ENCODE measurements around the gene PFKFB2. TPM values are rescaled to one million over a fixed set of nuclear protein-coding genes. Genes with fewer than 3 reads are reported as not detected.

The PFKFB2 gene
- total and polyA plus RNA-seq, 2 of the 8 experiments (the other 6 are each of a cell fraction or from before 2014, with no cell fraction given): 6.7 to 19.1 TPM

GRCh38 chr1:207129053-207129452 lies 76.0 kb downstream of the PFKFB2 start:
- Histone ChIP-seq H3K4me2 (ENCODE audit: insufficient read depth in 1 of 2, low read depth in 2 of 2, low read length in 2 of 2) (no peak overlapping the region), H2BK5ac (ENCODE audit: low read depth, low read length) (no peak overlapping the region), H4K91ac (replicated peaks; ENCODE audit: insufficient read length, low read length) (no peak overlapping the region), H3K79me1 (ENCODE audit: low read depth, low read length) (no peaks in the 10 kb centered on the region), H3K18ac (ENCODE audit: extremely low read depth, low read length) (no peak overlapping the region), H3K27ac (ENCODE audit: low read depth, low read length) (no peak overlapping the region), H3K4me3 (ENCODE audit: extremely low read depth in 1 of 4, insufficient read depth in 2 of 4, low read depth in 3 of 4, low read length in 4 of 4) (no peak overlapping the region), H3K23me2 (ENCODE audit: low read depth, low read length) (no peaks in the 10 kb centered on the region), H2AK5ac (ENCODE audit: low read depth, low read length) (no peak overlapping the region), H2BK15ac (ENCODE audit: low read length) (no peak overlapping the region), H3K4me1 (replicated peaks in 1 of 4; ENCODE audit: control insufficient read depth in 3 of 4, insufficient read depth in 4 of 4, low read length in 3 of 4) (no peaks in the 10 kb centered on the region), H4K20me1 (replicated peaks in 1 of 2; ENCODE audit: control insufficient read depth in 1 of 2, insufficient read depth in 2 of 2, low read length in 2 of 2) (no peaks in the 10 kb centered on the region), H3K14ac (ENCODE audit: insufficient read length) (no peak overlapping the region), H2AFZ (ENCODE audit: low read length) (no peak overlapping the region), H3K27me3 (replicated peaks in 1 of 4; ENCODE audit: control insufficient read depth in 3 of 4, extremely low read depth in 1 of 4, insufficient read depth in 3 of 4, low read length in 3 of 4) (no peaks in the 10 kb centered on the region), H2BK12ac (ENCODE audit: low read depth, low read length) (no peak overlapping the region), H2BK20ac (ENCODE audit: low read length) (no peak overlapping the region), H3K36me3 (ENCODE audit: control insufficient read depth in 2 of 4, insufficient read depth in 4 of 4, low read length in 3 of 4) (no peaks in the 10 kb centered on the region), H3K9ac (replicated peaks in 1 of 4; ENCODE audit: extremely low read depth in 1 of 4, low read depth in 3 of 4, low read length in 3 of 4) (no peak overlapping the region), H4K8ac (ENCODE audit: extremely low read depth, insufficient read depth, low read length) (no peak overlapping the region), H3K4ac (replicated peaks; ENCODE audit: insufficient read length, low read depth, low read length) (no peak overlapping the region), H2BK120ac (replicated peaks; ENCODE audit: low read depth, low read length) (no peak overlapping the region), H3K56ac (replicated peaks; ENCODE audit: insufficient read length, low read depth, low read length) (no peak overlapping the region), H3K23ac (ENCODE audit: insufficient read length) (no peak overlapping the region), H4K5ac (ENCODE audit: insufficient read length, low read depth, low read length) (no peak overlapping the region), H3K79me2 (ENCODE audit: control insufficient read depth in 1 of 2, insufficient read depth in 2 of 2, low read length in 2 of 2) (no peaks in the 10 kb centered on the region), H3K9me3 (ENCODE audit: insufficient read depth in 2 of 2, low read depth in 1 of 2, low read length in 1 of 2) (no peaks in the 10 kb centered on the region)
- DNase-seq (ENCODE audit: low read depth in 1 of 2, low spot score in 2 of 2) (no peak), FAIRE-seq (no peak)
- ChIA-PET POLR2A (ENCODE audit: partially characterized antibody) (no interaction called here), CTCF (ENCODE audit: partially characterized antibody) (interaction anchor here (1.0 kb wide), 1 partner anchor 9 kb away, joined by 3 read pairs; no protein-coding TSS in a partner anchor)
- TF ChIP-seq TBP (IDR thresholded peaks at IDR 0.05; ENCODE audit: low read depth, low read length) (no peak), RAD21 (IDR thresholded peaks at IDR 0.05 in 1 of 2, conservative IDR thresholded peaks at IDR 0.05 in 1 of 2; ENCODE audit: low read depth in 2 of 2, low read length in 2 of 2) (no peak), TCF12 (IDR thresholded peaks at IDR 0.05; ENCODE audit: low read depth, low read length) (no peak), ATF3 (IDR thresholded peaks at IDR 0.05; ENCODE audit: insufficient read depth, low read depth, low read length) (no peak), RNF2 (IDR thresholded peaks at IDR 0.05; ENCODE audit: borderline replicate concordance, low read depth, low read length, missing control alignments, poor library complexity, severe bottlenecking) (no peak), CTBP2 (IDR thresholded peaks at IDR 0.05; ENCODE audit: borderline replicate concordance, insufficient read depth, insufficient read length, low read length) (no peak), BCL11A (IDR thresholded peaks at IDR 0.05; ENCODE audit: low read depth in 2 of 2, low read length in 2 of 2) (no peak)

All from H1 (cell line).